ENCODE measurements around the gene ZFPM1. TPM values are rescaled to one million over a fixed set of nuclear protein-coding genes. Genes with fewer than 3 reads are reported as not detected.

The ZFPM1 gene
- total RNA-seq, 2 donors from 2014 or later = 4.1 to 21.5 TPM

- H3K27ac ChIP-seq = no peak overlapping the region
- no peaks in the 10 kb centered on the region for H3K27me3 ChIP-seq (replicated peaks; ENCODE audit: insufficient read depth)
- DNase-seq (ENCODE audit: low spot score) = no peak
- H3K4me3 ChIP-seq = no peak overlapping the region
- no peaks in the 10 kb centered on the region for H3K9me3 ChIP-seq
- peaks cover 0 to 2% of the 10 kb centered on the region in 2 donors for H3K36me3 ChIP-seq
- intact Hi-C loops (cut with DNase I) = no loop called here
- 93% methylated on average over 11 of the region's 11 CpGs for WGBS
- TF ChIP-seq CTCF (IDR thresholded peaks at IDR 0.05) (no peak), POLR2AphosphoS5 (IDR thresholded peaks at IDR 0.05) (no peak), POLR2A (IDR thresholded peaks at IDR 0.05) (no peak)
- H3K4me1 ChIP-seq (replicated peaks) = peaks cover 8% of the 10 kb centered on the region
Measured at GRCh38 chr16:88575251-88575650, 122.2 kb downstream of the ZFPM1 start.

GRCh38 chr16:88576307-88576706, 123.2 kb downstream of the ZFPM1 start:
- Histone ChIP-seq H3K9me3 (no peaks in the 10 kb centered on the region), H3K4me3 (no peak overlapping the region), H3K4me1 (replicated peaks) (peaks cover 3% of the 10 kb centered on the region), H3K36me3 (peaks cover 0 to 2% of the 10 kb centered on the region in 2 donors), H3K27me3 (replicated peaks; ENCODE audit: insufficient read depth) (no peaks in the 10 kb centered on the region), H3K27ac (no peak overlapping the region)
- 96% methylated on average over 13 of the region's 13 CpGs for WGBS
- DNase-seq (ENCODE audit: low spot score) = no peak
- intact Hi-C loops (cut with DNase I) = no loop called here
- TF ChIP-seq POLR2A (IDR thresholded peaks at IDR 0.05) (no peak), CTCF (IDR thresholded peaks at IDR 0.05) (no peak), POLR2AphosphoS5 (IDR thresholded peaks at IDR 0.05) (no peak)

GRCh38 chr16:88577166-88577565, 124.1 kb downstream of the ZFPM1 start:
- Histone ChIP-seq H3K4me3 (no peak overlapping the region), H3K9me3 (no peaks in the 10 kb centered on the region), H3K27ac (no peak overlapping the region), H3K4me1 (replicated peaks) (no peaks in the 10 kb centered on the region), H3K27me3 (replicated peaks; ENCODE audit: insufficient read depth) (no peaks in the 10 kb centered on the region), H3K36me3 (peaks cover 0 to 2% of the 10 kb centered on the region in 2 donors)
- intact Hi-C loops (cut with DNase I) = no loop called here
- no peak for TF ChIP-seq CTCF (IDR thresholded peaks at IDR 0.05)
- TF ChIP-seq POLR2A (IDR thresholded peaks at IDR 0.05) = no peak
- no peak for TF ChIP-seq POLR2AphosphoS5 (IDR thresholded peaks at IDR 0.05)
- DNase-seq (ENCODE audit: low spot score) = no peak
- WGBS = 88% methylated on average over 20 of the region's 20 CpGs

DNA sequence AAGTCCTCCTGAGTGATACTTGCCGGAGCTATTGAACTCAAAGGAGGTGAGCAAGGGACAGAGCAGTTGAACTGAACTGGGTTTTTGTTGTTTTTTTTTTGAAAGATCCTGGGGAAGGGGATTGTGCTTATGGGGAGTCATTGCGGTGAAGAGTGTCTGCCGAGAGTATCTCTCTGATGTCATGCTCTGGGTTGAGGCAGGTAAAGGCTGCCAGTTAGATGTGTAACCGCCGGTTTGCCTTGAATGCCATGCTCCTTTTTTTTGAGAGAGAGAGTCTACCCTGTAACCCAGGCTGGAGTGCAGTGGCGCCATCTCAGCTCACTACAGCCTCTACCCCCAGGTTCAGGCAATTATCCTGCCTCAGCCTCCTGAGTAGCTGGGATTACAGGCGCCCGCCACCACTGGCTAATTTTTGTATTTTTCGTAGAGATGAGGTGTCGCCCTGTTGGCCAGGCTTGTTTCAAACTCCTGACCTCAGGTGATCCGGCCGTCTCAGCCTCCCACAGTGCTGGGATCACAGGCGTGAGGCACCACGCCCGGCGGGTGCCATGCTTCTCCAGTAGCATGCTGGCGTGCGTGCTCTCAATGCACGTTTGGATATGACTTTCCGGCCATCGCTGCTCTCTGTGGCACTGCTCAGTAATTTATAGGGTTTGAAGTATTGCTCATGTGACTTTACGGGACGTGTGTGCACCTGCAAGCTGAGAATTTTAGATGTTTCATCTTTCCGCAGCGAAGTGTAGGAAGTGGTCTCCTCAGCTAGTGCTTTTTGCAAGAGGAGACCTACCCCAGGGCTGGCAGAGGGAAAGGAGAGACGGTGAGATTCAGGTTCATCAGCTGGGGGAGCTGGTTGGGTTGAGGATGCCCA, 125.6 kb downstream of the ZFPM1 start:
- intact Hi-C loops (cut with DNase I) = no loop called here
- H3K36me3 ChIP-seq = peaks cover 0 to 2% of the 10 kb centered on the region in 2 donors
- H3K27me3 ChIP-seq (replicated peaks; ENCODE audit: insufficient read depth) = no peaks in the 10 kb centered on the region
- no peak overlapping the region for H3K27ac ChIP-seq
- 82% methylated on average over 26 of the region's 26 CpGs for WGBS
- H3K4me3 ChIP-seq = no peak overlapping the region
- H3K9me3 ChIP-seq = no peaks in the 10 kb centered on the region
- TF ChIP-seq CTCF (IDR thresholded peaks at IDR 0.05) (no peak), POLR2AphosphoS5 (IDR thresholded peaks at IDR 0.05) (no peak), POLR2A (IDR thresholded peaks at IDR 0.05) (no peak)
- no peak for DNase-seq (ENCODE audit: low spot score)
- no peaks in the 10 kb centered on the region for H3K4me1 ChIP-seq (replicated peaks)

GRCh38 chr16:88580371-88580770, 127.3 kb downstream of the ZFPM1 start:
- intact Hi-C loops (cut with DNase I) = no loop called here
- no peak for DNase-seq (ENCODE audit: low spot score)
- peaks cover 0 to 2% of the 10 kb centered on the region in 2 donors for H3K36me3 ChIP-seq
- no peak overlapping the region for H3K4me3 ChIP-seq
- 92% methylated on average over 16 of the region's 16 CpGs for WGBS
- no peak overlapping the region for H3K27ac ChIP-seq
- H3K9me3 ChIP-seq = no peaks in the 10 kb centered on the region
- H3K4me1 ChIP-seq (replicated peaks) = no peaks in the 10 kb centered on the region
- no peak for TF ChIP-seq POLR2AphosphoS5 (IDR thresholded peaks at IDR 0.05)
- no peak for TF ChIP-seq CTCF (IDR thresholded peaks at IDR 0.05)
- no peak for TF ChIP-seq POLR2A (IDR thresholded peaks at IDR 0.05)
- no peaks in the 10 kb centered on the region for H3K27me3 ChIP-seq (replicated peaks; ENCODE audit: insufficient read depth)

Data from prostate gland (tissue), 2 donors.